GM19324 (cell line): ENCODE measurements around the gene SLIT1.

ENCODE experiments used
- ATAC-seq: cut with Tn5 transposase; IDR thresholded peaks from one replicate; pipeline ENCODE4 v1.9.1; 2021; ENCODE audit warnings: mild to moderate bottlenecking, moderate library complexity; ENCODE audit not compliant: unreplicated experiment, low FRiP score

Gene SLIT1

GRCh38 chr10:97032624-97033023 lies 153.1 kb downstream of the SLIT1 start:
- ATAC-seq = no peak

GRCh38 chr10:97031459-97031858 lies 154.3 kb downstream of the SLIT1 start:
- ATAC-seq = no peak

GRCh38 chr10:97030894-97031293 lies 154.9 kb downstream of the SLIT1 start:
- ATAC-seq = no peak

- ATAC-seq = no peak
These were observed 156.5 kb downstream of the SLIT1 start for GRCh38 chr10:97029271-97029670.

GRCh38 chr10:97028832-97029178 lies 157.0 kb downstream of the SLIT1 start:
- no peak for ATAC-seq

- ATAC-seq = no peak
These were observed 157.5 kb downstream of the SLIT1 start for GRCh38 chr10:97028126-97028831.

GRCh38 chr10:97025613-97026242 lies 160.0 kb downstream of the SLIT1 start:
- ATAC-seq = no peak

GRCh38 chr10:97024168-97025073 lies 161.3 kb downstream of the SLIT1 start:
- no peak for ATAC-seq

- ATAC-seq = no peak
These were observed 162.2 kb downstream of the SLIT1 start for GRCh38 chr10:97023401-97024167.

GRCh38 chr10:97022616-97023015 lies 163.1 kb downstream of the SLIT1 start:
- ATAC-seq = no peak

- ATAC-seq = no peak
These were observed 165.0 kb downstream of the SLIT1 start for GRCh38 chr10:97020452-97021400.

GRCh38 chr10:97019213-97019844 lies 166.4 kb downstream of the SLIT1 start:
- ATAC-seq = no peak

- ATAC-seq = no peak
These were observed 167.2 kb downstream of the SLIT1 start for GRCh38 chr10:97018251-97019212.

- no peak for ATAC-seq
These were observed 168.3 kb downstream of the SLIT1 start for GRCh38 chr10:97017474-97017903.

GRCh38 chr10:97016728-97017473 lies 168.9 kb downstream of the SLIT1 start:
- ATAC-seq = peak; percentile 60

- ATAC-seq = no peak
These were observed 170.5 kb downstream of the SLIT1 start for GRCh38 chr10:97015240-97015639.

- no peak for ATAC-seq
These were observed 171.8 kb downstream of the SLIT1 start for GRCh38 chr10:97013983-97014382.
